Measurements from ENCODE around the gene RPL22.
"Not testable (repeated sequence)": the region's sequence is repeated elsewhere in the genome, so short reads cannot be mapped to it uniquely, and the experiment has no call there.

The RPL22 gene

DNA sequence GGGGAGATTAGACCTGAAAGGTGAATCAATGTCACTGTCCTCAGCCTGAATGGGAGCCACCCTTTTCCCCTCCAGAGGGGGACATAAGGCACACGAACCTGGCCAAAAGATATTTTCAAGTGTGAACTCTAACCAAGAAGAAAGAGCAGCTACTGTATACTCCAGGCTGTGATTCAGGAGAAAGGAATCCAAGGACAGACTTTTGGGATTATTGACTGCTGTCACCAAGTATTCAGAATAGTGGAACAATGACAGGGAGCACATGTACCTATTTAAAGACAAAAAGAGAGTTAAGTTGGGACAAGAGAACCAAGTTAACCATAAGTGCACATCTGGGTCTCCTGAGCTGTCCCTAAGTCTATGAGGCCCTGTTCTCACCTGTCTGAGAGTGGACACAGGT is 34.0 kb upstream of the RPL22 start:
- DNase-seq: no peak

DNA sequence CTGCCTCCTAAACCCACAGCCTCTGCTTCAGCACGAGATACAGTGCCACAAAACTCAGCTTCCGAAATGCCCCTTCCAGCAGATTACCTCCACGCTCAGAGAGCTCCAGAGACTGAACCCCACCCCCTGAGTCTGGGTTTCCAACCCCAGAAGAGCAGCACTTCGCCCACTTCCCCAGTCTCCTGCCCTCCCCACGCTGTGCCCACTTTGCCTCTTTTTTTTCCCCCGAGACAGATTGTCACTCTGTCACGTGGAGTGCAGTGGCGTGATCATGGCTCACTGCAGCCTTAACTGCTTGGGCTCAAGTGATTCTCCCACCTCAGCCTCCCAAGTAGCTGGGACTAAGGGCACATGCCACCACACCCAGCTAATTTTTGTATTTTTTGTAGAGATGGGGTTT is 26.3 kb upstream of the RPL22 start:
- DNase-seq: no peak

DNA sequence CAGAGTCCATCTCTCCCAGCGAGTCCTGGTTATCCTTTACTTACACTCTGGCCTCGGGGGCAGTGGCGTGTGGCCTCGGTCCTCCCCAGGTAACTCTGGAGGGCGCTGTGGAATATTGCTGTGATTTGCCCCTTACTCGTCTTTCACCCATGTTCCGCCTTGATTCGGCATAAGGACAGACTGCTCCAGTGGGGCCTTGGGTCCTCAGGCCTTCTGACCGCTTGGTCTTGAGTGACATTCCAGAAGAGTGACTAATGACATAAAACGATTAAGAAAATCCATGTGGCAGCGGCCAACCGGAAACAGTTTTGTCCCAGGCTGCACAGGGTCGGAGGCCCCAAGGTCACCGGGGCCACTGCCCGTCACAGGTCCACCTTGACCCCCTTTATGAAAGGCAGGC is 25.3 kb upstream of the RPL22 start:
- no peak for DNase-seq

DNA sequence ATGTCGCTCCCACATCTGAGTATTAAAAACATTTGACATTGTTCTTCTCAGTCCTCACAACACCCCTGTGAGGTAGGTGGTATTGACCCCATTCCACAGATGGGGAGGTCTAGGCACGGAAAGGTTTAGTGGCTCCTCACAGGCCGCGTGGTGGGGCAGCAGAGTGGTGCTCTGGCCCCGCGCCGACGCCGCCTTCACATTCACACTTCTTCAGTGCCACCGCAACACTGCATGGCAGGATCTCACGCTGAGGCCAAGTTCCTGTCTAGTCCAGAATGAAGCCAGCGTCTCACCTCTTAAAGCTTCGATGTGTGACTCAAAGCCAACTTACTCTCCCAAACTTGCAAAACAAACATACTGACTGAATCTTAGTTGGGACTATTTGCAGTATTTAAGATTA is 24.2 kb upstream of the RPL22 start:
- DNase-seq: no peak

DNA sequence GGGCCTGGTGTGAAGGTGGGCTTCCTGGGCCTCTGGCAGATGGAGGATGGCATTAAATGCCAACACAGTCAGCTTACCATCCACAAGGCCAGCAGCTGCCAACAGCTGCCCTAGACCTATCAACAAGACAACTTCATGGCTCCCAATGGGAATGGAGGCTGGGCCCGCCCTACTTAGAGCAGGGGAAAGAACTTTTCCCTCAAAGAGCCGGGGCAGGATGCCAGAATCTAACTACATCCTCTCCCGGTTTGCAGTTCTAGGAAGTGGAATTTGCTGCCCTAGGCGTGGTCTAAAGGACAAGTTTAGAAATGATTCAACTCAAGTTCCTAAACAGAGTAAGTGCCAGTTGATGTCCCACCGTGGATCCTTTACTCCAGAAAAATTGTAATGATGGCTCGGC is 23.2 kb upstream of the RPL22 start:
- peak; percentile 60 for DNase-seq

DNA sequence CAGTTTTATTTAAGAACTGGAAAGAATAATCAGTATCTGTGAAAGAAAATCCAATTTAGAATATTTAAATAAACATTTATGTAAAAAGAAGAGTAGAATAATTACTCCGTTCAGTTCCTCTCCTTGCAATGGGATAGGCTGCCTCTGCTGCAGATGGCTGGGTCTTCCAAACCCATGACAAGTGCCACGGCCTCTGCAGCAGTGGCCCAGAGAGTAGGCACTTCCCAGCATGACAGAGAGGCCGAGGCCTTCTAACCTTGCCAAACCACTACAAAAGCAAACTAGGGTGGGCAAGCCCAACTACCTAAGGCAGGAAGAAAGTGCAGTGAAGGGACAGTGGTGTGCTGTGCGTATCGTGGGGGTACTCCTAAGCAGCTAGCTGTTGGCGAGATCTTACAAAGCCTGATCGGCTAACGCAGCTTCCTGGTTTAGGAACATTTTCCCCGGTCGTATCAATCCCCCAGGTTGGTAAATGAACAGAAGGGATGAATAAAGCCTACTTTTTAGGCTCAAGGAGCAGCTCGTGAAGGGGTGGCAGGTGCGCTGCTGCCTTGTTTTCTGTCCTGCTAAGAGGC is 21.9 kb upstream of the RPL22 start:
- DNase-seq: no peak

DNA sequence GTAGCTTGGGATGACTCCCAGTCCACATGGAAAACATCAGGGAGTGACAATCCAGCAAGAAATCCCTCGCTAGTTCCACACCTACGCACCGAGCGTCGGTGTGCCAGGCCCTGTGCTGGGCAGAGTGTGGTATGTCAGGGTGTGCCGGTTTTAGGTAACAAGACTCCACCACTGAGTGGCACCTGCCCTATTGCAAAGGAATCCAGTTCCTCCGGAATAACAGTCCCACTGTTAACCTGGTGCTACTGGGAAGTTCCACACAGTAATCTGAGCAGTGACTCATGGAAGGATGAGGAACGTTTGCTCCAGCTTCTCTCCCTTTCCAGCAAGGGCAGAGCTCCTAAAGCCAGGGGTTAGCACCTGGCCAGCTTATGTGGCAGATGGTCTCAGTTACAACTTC is 20.8 kb upstream of the RPL22 start:
- no peak for DNase-seq

DNA sequence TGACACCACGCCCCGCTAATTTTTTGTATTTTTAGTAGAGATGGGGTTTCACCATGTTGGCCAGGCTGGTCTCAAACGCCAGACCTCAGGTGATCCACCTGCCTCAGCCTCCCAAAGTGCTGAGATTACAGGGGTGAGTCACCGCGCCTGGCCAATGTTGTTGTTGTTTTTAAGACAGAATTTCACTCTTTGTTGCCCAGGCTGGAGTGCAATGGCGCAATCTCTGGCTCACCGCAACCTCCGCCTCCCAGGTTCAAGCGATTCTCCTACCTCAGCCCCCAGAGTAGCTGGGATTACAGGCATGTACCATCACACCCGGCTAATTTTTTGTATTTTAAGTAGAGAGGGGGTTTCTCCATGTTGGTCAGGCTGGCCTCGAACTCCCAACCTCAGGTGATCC is 20.2 kb upstream of the RPL22 start:
- DNase-seq: not testable (repeated sequence)

DNA sequence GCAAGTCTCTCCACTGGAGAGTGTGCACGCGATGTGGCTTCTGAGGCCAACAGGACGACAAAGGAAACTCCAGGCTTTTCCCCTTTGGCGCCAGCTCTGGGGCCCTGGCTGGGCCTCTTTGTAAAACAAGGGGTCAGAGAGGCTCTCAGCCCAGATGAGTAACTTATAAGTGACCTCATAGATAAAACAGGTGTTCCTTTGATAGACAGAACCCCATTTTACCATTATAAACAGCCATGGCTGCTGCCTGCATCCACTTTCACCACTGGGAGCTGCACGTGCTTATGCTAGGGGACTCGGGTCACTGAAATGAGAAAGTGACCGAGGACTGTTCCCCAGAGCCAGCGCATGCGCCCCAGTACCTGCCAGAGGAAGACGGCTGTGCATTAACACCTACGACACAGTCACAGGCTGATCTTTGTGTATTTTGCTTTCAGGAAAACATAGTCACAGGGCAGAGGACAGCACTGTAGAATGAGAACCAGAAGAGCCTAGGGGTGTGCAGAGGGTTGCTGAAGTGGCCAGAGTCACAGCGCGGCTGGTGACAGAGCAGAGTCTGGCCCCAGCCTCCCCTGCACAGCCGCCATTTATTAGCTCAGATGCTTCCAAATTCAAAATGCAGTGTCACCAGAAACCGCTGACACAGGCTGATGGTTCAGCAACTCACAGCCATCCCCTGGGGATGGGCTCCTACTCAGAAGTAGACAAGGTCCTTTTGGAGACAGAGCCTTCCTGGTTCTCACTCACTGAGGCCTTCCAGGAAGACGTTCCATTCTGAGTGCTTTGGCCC is 19.2 kb upstream of the RPL22 start:
- no peak for DNase-seq

DNA sequence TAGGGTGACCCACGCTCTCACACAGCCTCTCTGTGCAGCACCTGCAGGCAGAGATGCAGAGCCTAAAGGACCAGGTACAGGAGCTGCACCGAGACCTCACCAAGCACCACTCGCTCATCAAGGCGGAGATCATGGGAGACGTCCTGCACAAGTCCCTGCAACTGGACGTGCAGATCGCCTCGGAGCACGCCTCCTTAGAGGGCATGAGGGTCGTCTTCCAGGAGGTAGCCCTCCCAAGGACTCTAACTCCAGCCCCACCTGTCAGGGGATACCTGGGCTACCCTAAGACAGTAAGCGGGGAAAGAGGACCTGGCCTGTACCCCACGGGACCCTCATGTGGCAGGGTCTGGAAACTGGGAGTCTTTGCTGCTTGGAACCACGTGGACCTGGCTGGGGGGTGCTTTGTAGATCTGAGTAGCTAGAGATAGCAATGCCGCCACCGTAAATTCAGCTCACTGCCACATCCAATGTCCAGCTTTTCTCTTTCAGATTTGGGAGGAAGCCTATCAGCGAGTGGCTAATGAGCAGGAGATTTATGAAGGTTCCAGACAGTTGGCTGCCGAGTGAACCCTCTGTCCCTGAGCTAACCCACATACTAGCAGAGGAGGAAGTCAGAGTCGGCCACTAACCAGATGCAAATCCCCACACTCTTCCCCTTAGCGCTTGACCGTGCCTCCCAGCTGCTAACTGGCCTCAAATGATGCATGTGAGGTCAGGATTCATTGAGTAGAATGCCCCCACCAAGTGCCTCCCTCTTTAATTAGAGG is 13.0 kb upstream of the RPL22 start:
- no peak for DNase-seq

DNA sequence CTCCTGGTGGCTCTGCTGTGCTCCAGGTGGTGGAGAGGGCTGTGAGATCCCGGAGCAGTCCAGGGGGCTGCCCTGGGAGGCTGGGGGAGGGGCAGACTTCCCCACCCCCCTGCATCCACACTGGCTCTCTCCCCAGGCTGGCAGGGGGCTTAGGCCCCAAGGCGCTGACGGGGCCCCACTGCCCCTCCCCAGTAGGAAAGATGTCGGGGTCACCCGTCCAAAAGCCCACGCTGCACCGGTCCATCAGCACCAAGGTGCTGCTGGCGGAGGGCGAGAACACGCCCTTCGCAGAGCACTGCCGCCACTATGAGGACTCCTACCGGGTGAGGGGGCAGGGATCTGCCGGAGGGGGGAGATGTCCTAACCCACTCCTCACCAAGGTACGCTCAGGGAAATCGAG is 12.3 kb upstream of the RPL22 start:
- no peak for DNase-seq

DNA sequence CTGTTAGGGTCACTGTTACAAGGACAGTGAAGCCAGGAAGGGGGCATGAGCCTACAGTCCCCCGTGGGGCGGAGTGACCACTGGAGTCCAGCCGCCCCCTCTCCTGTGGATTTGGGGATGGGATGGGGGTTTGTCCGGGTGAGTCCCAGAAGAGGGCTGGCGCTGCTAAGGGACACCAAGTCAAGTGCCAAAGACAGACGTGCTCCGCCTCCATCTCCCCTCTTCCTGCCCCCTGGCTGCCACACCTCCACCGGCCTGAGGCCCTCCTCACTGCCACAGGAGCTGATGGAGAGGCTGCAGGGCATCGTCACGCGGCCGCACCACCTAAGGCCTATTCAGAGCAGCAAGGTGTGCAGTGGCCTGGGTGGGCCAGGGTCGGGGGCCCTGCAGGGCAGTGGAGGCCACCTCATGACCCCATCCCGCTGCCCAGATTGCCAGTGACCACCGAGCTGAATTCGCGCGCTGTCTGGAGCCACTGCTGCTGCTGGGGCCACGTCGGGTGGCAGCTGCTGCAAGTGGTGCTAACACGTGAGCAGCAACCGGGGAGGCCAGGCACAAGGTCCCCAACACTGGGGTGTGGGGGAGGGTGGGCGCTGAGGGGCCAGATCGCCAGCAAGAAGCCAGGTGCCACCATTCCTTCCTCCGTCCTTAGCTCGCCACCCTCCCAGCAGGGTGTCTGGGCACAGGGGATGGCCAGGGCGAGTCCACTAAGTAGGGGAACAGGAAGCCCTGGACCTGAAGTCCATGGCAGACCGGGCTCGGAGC is 11.4 kb upstream of the RPL22 start:
- DNase-seq: no peak

DNA sequence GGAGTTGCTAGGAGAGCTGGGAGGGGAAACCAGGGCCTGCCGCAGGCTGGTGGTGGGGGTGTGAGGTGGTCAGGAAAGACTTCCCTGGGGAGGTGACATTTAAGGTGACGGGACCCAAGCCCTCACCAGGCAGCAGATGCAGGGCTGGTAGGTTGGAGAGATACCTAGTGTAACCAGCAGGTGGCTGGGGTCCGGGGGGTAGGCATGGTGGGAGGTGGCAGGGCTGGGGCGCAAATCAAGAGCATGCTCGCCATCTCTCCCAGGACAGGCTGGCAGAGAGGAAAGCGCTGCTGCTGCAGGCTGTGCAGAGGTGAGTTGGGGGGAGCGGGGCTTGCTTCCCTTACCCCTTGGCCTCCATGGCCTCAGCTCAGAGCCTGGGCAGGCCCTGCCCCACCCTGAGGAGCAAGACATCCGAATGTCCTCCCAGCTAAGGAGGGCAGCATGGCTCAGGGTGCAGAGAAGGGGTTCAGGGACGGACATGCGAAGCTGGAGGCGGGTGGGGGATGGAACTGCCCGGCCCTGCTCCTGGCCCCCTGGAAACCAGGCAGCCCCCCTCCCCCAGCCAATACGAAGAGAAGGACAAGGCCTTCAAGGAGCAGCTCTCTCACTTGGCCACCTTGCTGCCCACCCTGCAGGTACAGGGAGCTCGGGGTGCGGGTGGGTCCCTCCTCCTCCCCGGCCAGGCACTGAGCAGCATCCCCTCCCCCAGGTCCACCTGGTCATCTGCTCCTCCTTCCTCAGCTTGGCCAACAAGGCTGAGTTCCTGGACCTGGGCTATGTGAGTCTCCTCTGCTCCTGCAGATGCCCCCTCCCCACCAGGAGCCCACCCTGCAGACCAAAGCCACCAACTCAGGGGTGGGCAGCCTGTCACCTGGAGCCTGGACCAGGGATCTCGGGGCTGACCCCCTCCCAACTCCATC is 10.5 kb upstream of the RPL22 start:
- no peak for DNase-seq

DNA sequence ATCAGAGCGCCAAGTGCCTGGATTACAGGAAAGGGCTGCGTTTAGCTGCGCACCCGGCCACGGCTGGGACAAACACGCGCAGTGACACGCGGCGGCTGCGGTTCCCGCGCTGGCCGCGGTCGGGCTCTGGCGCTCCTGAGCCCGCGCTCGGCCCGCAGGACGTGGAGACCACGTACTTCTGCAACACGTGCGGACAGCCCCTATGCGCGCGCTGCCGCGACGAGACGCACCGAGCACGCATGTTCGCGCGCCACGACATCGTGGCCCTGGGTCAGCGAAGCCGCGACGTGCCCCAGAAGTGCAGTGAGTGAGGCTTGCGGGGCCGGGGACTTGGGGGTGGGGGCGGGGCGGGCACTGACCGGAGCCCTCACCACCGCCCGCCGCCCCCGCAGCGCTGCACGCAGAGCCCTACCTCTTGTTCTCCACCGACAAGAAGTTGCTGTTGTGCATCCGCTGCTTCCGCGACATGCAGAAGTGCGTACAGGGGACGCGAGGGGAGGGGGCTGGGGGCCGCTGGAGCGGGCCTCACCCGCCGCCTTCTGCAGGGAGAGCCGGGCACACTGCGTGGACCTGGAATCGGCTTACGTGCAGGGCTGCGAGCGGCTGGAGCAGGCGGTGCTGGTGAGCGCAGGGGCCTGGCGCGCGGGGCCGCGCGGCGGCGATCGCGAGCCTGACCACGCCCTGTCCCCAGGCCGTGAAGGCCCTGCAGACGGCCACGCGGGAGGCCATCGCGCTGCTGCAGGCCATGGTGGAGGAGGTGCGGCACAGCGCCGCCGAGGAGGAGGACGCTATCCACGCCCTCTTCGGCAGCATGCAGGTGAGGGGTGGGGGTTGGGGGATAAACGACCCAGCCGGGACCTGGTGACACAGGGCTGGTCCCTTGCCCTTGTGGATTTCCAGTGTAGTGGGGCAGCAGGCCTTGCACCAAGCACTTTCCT is 9.6 kb upstream of the RPL22 start:
- peak; percentile 55 for DNase-seq

DNA sequence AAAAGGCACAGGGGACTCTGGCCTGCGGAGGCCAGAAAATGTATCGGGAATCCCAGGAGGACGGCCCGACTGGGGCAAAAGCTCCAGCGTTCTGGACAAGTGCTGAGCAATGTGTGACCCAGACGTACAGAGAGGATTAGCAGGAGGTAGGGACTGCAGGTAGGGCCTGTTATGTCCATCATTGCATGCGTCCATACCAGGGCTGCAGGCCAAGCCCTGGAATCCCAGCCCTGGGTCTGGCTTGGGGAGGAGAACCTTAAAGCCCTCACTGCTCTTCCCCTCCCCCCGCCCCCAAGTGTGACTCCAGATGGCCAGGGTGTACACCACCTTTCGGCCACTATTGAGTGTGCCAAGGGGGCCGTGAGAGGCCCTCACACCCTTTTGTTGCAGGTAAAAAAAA is 8.5 kb upstream of the RPL22 start:
- DNase-seq: no peak

DNA sequence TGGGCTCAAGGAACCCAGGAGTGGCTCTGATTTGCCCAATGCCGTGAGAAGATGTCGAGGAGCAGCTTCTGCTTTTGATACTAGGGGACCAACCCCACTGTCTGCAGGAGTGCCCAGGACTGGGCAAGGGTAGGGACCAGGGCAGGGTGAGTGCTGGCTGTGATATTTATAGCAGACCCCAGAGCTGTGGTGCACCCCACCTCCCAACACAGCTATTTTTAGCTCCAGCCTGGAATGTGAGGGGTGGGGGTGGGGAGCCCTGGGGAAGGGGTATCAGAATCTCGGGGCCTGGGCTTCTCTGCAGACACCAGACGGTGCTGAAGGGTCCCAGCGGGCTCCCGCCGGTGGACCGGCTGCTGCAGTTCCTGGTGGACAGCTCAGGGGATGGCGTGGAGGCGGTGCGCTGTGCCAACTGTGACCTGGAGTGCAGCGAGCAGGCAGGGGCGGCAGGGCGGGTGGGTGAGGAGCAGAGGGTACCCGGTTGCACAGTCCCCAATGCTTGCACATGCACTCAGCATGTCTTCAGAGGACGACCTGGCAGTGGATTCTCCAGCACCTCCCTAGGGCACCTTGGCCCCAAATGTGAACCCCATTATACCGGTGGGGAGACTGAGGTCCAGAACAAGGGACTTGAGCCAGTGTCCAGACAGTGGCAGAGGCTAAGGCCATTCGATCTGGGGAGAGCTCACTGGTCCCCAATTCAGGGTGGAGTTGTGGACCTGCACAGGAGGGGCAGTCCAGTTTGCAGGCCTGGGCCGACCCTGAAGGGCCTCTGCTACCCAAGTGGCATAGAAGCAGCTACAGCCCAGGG is 7.9 kb upstream of the RPL22 start:
- no peak for DNase-seq

DNA sequence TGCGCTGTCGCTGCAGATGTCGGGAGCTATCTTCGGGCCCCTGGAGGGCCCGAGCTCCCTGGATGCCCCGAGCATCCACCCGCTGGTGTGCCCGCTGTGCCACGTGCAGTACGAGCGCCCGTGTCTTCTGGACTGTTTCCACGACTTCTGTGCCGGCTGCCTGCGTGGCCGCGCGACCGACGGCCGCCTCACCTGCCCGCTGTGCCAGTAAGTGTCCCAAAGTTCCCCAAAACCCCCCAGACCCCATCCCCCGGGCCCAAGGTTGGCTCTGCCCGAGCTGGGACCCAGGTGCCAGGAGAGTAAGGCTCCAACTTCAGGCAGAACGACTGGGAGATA is 7.1 kb upstream of the RPL22 start:
- DNase-seq: no peak

DNA sequence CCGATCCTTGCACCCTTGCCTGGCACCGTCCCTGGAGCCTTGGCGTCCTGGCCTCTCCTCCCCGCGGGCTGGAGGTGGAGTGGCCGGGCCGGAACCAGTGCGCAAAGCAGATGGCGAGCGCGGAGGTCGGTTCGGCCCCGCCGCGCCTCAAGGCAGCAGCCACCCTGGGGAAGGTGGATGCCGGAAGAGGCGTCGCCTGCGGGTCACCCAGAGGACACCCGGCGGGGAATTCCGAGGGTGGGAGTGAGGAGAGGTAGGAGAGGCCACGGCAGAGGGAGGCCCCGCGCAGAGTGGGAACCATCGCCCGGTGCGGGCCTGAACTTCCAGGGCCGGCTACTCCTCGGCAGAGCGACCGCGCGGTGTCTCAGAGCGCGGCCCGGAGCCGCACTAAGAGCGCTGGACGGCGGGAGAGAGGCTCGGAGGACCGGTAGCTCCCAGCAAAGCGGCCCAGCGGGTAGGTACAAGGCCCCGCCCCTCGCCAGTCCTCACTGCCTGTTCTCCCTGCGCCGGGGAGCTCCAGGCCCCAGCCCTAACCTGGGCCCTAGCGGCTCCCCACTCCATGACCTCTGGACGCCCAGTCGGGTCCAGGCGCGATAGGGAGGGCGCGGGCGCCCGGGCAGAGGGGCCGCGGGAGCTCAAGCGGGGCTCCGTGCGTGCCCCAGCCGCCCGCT is 6.6 kb upstream of the RPL22 start, which contains the start of gene RNF207:
Gene RNF207, plus strand, starts transcription at position 271 of the 671 bp plus-strand sequence. CDS start 417 bp downstream, outside the sequence.
- DNase-seq: peak; percentile 72

DNA sequence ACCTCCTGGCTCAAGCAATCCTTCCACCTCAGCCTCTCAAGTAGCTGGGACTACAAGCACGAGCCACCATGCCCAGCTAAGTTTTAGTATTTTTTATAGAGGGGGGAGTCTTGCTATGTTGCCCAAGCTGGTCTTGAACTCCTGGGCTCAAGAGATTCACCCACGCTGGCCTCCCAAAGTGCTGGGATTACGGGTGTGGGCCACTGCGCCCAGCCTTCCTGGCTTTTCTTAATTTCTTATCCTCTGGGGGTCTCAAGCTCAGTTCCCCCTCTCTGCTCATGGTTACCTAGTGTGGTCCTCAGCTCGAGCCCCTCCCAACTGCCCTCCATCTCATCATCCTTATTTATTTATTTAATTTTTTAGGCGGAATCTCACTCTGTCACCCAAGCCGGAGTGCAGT is 2.9 kb upstream of the RPL22 start:
- no peak for DNase-seq
